SK-N-SH (cell line): ENCODE data around the gene P4HA1.
"Not testable (repeated sequence)": the region's sequence is repeated elsewhere in the genome, so short reads cannot be mapped to it uniquely, and the experiment has no call there.

Experiments used
- CTCF ChIP-seq: fragments of 200-600 bp; sonication (generic); IDR thresholded peaks from 2 replicates; pipeline ENCODE4 v1.6.1; 2017; ENCODE audit warnings: antibody characterized with exemption, mild to moderate bottlenecking, moderate library complexity
- EZH2phosphoT487 ChIP-seq: fragments of 200-600 bp; sonication (generic); IDR thresholded peaks from 2 replicates; pipeline ENCODE4 v1.6.1; 2017; ENCODE audit warnings: low read depth, mixed run types, mild to moderate bottlenecking, antibody characterized with exemption, moderate library complexity, borderline replicate concordance
- FOXJ3 ChIP-seq: sonication (generic); formaldehyde crosslinking; IDR thresholded peaks from 2 replicates; pipeline ENCODE4 v1.5.1; 2020; ENCODE audit warnings: mild to moderate bottlenecking, missing genetic modification reagents
- JUND ChIP-seq: IDR thresholded peaks from 2 replicates; pipeline ENCODE4 v1.4.0; 2012
- MAX ChIP-seq: IDR thresholded peaks from 2 replicates; pipeline ENCODE4 v1.4.0; 2012; ENCODE audit warnings: low read depth
- MEF2A ChIP-seq: IDR thresholded peaks from 2 replicates; pipeline ENCODE4 v1.4.0; 2012; ENCODE audit warnings: low read depth, borderline replicate concordance
- RAD21 ChIP-seq: IDR thresholded peaks from 2 replicates; pipeline ENCODE4 v1.6.1; 2012; ENCODE audit warnings: mild to moderate bottlenecking, low read length
- REST ChIP-seq: IDR thresholded peaks from 2 replicates; pipeline ENCODE4 v1.6.1; 2012; ENCODE audit warnings: mild to moderate bottlenecking, low read depth, low read length, moderate library complexity
- RXRA ChIP-seq: IDR thresholded peaks from 2 replicates; pipeline ENCODE4 v1.4.0; 2012; ENCODE audit warnings: low read depth, mild to moderate bottlenecking, borderline replicate concordance
- SIN3A ChIP-seq: IDR thresholded peaks from 2 replicates; pipeline ENCODE4 v1.6.1; 2012; ENCODE audit warnings: low read depth, mild to moderate bottlenecking, low read length, moderate library complexity, borderline replicate concordance
- SMC3 ChIP-seq: IDR thresholded peaks from 2 replicates; pipeline ENCODE4 v1.6.1; 2012; ENCODE audit warnings: low read depth, low read length, improper control_type of control experiment
- TEAD4 ChIP-seq: IDR thresholded peaks from 2 replicates; pipeline ENCODE4 v1.4.0; 2012; ENCODE audit warnings: mild to moderate bottlenecking, borderline replicate concordance; ENCODE audit not compliant: insufficient read depth

- not testable (repeated sequence) for TF ChIP-seq CTCF; FOXJ3 (CRISPR knock-in tag); RXRA; MEF2A; JUND; SIN3A; REST; MAX; RAD21; TEAD4; SMC3; EZH2phosphoT487
Measured at GRCh38 chr10:72989771-72990170, 106.9 kb downstream of the P4HA1 start.
